GM18498 (cell line): ENCODE measurements around the gene ZDHHC17.
A peak's percentile ranks its signal among the peaks of the same experiment; 100 is the strongest.
"Not testable (repeated sequence)": the region's sequence is repeated elsewhere in the genome, so short reads cannot be mapped to it uniquely, and the experiment has no call there.

ENCODE experiments used
- ATAC-seq: cut with Tn5 transposase; IDR thresholded peaks from one replicate; pipeline ENCODE4 v1.9.1; 2021; ENCODE audit warnings: mild to moderate bottlenecking, moderate library complexity; ENCODE audit not compliant: unreplicated experiment

The ZDHHC17 gene, protein sequence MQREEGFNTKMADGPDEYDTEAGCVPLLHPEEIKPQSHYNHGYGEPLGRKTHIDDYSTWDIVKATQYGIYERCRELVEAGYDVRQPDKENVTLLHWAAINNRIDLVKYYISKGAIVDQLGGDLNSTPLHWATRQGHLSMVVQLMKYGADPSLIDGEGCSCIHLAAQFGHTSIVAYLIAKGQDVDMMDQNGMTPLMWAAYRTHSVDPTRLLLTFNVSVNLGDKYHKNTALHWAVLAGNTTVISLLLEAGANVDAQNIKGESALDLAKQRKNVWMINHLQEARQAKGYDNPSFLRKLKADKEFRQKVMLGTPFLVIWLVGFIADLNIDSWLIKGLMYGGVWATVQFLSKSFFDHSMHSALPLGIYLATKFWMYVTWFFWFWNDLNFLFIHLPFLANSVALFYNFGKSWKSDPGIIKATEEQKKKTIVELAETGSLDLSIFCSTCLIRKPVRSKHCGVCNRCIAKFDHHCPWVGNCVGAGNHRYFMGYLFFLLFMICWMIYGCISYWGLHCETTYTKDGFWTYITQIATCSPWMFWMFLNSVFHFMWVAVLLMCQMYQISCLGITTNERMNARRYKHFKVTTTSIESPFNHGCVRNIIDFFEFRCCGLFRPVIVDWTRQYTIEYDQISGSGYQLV

DNA sequence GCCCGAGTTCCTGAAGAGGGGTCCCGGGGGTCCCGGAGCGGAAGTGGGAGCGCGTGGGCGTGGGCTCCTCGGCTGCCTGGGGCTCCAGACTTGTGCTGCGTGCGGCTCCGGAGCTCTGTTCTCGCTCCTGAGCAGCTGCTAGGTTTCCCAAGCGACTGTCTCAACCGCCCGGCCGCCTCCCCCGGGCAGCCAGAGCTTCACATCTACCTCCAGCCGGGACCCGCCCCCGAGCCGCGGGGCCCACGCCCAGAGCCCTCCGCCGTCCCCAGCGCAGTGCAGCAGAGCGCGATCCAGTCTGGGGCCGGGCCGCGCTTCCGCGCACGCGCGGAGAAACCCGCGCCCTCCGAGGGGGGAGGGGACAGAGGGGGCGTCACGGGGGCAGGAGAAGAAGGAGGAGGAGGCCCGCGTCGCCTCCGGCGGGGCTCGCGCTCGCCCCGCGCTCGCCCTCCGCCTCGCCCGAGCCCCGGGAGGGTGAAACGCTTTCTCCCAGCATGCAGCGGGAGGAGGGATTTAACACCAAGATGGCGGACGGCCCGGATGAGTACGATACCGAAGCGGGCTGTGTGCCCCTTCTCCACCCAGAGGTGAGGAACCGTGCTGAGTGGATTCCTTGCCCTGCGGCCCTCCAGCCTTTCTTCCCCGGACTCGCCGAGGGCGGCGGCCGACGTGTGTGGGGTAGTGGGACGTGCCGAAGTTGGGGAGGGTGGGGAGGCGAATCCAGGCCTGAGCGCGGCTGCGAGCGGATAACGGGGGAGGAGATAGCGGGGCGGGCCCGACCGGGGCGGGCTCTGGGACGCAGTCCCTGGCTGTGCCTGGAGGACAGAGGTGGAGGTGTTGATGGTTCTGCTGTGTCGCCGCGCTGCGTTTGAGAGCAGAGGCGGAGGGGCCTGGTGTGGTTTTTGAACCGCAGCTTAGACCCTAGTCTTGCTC, at the start of gene ZDHHC17:
Gene ZDHHC17, plus strand, starts transcription at position 370 of the 930 bp plus-strand sequence. Its CDS starts 122 bp downstream, at position 492.
- ATAC-seq: peak; percentile 93

DNA sequence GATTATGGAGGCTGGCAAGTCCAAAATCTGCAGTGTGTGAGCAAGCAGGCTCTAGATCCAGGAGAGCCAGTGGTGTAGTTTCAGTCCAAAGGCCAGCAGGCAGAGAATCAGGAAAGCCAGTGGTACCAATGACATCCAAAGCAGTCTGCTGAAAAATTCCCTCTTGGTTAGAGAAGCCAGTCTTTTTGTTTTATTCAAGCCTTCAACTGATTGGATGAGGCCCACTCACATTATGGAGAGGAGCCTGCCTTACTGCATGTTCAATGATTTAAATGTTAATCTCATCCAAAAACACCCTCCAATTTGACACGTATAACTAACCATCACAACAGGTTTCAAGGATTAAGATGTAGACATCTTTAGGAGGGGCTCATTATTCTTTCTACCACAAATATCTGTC, 49.5 kb upstream of the ZDHHC17 start:
- ATAC-seq: no peak

DNA sequence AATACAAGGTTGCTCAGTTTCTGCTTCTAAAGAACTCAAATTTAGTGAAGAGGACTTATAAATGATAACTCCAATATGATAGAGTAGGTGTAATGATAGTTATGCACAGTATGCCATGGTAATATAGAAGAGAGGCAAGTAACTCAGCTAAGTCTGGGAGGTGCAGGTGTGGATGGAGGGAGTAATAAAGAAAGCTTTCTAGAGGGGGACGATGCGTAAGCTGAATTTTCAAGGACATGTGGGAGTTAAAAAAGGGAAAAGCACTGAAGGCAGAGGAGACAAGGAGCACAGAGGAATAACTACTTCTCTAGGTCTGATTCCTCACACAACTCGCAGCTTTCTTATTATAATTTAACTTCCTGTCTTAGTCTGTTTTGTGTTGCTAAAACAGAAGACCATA, 49.1 kb upstream of the ZDHHC17 start:
- no peak for ATAC-seq

DNA sequence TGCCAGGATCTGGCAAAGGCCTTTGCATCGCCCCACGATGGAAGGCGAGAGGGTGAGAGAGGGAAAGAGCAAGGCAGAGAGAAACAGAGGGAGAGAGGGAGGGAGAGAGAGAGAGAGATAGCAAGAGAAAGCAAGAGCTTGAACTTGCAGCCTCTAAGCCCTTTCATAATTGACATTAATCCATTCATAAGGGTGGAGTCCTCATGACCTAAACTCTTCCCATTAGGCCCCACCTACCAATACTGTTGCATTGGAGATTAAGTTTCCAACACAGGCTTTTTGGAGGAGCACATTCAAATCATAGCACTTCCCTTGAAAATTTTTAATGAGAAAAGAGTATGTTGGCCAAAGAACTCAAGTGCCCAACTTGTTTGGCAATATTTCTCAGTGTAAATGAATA, 48.6 kb upstream of the ZDHHC17 start:
- no peak for ATAC-seq

DNA sequence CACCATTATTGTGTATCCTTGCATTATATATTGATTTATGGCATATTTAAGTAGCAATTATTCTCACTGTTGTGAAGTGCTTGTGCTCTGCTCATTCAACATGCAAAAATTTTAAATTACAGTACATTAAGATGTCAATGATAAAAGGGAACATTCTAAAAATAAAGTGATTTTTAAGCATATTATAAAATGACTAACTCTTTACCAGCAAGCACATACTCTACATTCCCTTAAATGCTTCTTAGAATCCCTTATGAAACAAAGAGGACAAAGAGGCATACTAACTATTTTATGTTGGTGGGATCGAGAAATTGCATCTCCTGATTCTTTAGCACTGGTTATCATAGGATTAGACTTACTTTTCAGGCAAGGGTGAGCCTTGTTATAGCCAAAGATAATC, 46.6 kb upstream of the ZDHHC17 start:
- ATAC-seq: no peak

DNA sequence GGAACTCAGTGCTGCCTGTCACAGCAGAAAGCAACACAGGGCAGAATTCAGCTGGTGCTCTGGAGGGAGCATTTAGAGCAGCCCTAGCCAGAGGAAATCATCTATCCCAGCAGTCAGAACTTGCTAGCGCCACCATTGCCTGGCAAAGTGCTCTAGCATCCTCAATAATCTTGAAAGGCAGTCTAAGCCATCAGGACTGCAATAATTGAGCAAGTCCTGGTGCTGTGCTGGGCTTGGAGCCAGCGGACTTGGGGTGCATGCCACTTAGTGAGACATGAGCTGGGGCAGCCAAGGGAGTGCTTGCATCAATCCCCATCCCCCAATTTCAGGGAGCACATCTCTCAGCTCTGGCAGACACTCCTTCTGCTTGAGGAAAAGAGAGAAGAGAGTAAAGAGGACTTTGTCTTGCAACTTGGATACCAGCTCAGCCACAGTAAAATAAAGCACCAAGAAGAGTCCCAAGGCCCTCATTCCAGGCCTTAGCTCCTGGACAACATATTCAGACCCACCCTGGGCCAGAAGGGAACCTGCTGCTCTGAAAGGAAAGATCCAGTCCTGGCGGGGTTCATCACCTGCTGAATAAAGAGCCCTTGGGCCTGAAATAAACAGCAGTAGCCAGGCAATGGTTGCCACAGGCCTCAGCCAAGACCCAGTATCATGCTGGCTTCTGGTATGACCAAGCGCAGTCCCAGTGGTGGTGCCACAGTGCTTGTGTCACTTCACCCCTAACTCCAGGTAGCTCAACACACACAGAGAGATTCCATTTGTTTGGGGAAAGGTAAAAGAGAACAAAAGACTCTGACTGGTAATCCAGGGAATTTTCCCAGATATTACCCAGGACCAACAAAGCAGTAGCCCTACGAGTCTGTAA, 44.5 kb upstream of the ZDHHC17 start:
- no peak for ATAC-seq

DNA sequence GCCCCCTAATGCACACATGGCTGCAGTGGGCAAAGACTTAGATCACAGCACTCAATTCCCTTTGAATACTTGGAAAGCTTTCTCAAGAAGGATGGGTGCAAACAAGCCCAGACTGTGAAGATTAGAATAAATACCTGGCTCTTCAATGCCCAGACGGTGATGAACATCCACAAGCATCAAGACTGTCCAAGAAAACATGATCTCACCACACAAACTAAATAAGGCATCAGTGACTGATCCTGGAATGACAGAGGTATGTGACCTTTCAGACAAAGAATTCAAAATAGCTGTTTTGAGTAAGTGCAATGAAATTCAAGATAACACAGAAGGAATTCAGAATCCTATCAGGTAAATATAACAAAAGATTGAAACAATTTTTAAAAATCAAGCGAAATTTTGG, 43.8 kb upstream of the ZDHHC17 start:
- ATAC-seq: no peak

DNA sequence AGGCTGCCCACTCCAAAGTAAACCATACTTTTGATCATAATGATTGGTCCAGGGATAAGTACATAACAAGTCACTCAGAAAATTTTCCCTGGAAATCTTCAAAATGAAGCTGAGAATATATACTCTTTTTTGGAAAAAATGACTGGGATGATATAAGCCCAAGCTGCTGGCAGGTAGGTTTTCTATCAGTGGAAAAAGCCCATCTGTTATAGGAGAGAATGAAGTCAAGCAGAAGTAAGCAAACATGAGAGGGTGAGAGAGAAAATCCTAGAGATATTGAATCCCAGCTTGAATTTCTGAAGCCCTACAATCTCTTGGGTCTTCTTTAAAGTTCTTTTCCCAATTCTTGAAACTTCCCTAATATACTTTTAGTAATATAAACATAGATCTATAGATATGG, 37.3 kb upstream of the ZDHHC17 start:
- ATAC-seq: no peak

DNA sequence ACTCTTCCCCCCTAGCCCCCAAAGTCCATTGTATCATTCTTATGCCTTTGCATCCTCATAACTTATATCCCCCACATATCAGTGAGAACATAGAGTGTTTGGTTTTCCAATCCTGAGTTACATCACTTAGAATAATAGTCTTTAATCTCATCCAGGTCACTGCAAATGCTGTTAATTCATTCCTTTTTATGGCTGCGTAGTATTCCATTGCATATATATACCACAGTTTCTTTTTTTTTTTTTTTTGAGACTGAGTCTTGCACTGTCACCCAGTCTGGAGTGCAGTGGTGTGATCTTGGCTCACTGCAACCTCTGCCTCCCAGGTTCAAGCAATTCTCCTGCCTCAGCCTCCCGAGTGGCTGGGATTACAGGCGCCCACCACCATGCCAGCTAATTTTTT, 31.7 kb upstream of the ZDHHC17 start:
- not testable (repeated sequence) for ATAC-seq

DNA sequence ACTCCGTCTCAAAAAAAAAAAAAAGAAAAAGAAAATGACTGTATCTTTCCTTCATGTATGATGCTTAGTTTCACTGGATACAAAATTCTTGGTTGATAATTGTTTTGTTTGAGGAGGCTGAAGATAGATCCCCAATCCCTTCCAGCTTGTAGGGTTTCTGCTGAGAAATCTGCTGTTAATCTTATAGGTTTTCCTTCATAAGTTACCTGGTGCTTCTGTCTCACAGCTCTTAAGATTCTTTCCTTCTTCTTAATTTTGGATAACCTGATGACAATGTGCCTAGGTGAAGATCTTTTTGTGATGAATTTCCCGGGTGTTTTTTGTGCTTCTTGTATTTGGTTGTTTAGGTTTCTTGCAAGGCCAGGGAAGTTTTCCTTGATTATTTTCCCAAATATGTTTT, 26.2 kb upstream of the ZDHHC17 start:
- not testable (repeated sequence) for ATAC-seq

DNA sequence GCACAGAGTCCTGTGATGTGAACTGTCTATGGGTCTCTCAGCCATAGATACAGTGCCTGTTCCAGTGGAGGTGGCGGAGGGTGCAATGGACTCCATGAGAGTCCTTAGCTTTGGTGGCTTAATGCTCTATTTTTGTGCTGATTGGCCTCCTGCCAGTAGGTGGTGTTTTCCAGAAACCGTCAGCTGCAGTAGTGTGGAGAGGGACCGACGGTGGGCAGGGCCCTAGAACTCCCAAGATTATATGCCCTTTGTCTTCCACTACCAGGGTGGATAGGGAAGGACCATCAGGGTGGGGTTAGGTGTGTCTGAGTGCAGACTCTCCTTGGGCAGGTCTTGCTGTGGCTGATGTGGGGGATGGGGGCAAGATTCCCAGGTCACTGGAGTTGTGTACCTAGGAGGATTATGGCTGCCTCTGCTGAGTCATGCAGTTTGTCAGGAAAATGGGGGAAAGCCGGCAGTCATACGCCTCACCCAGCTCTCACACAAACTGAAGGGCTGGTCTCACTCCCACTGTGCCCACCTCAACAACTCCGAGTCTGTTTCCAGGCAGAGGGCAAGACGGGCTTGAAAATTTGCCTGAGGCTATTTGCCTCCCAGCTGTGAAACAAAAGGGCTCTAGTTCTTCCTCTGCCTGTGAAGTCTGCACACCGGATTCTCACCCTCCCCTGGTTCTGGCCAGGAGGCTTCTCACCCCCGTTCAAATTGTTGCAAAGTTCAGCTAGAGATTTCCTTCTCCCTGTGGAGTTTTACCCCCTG, 24.9 kb upstream of the ZDHHC17 start:
- no peak for ATAC-seq

DNA sequence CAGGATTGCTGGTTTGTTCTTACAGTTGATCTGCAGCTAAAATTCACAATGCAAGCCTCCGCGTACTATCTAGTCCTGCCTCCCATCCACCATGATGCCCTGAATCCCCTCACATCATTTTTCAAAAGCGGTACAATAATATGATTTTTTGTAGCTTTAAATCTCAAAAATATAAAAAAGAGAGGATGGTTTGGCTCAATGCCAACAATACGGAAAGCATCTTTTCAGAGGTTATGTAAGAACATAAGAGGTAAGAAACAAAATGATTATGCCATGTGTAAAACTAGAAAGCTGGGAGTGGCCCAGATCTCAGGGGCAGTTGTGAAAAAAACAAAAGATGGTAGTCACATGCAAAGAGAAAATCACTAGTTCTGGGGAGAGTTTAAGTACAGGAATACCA, 24.0 kb upstream of the ZDHHC17 start:
- no peak for ATAC-seq

DNA sequence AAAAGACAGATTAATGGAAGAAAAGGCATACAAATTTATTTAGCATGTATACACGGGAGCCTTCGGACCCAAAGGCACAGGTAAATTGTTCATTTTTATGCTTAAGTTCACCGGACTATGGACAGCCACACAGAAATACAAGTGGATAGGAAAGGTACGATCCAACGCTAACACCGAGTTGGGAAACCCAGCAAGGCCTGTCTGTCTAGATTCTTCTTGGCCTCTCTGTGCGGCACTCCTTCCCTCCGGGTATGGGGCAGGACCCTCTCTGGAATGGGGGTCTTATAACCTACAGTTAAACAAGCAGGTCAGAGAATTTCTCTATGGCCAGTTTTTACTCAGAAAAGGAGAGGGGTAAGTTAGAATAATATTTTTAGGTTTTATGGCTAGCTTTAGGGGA, 23.4 kb upstream of the ZDHHC17 start:
- ATAC-seq: no peak

DNA sequence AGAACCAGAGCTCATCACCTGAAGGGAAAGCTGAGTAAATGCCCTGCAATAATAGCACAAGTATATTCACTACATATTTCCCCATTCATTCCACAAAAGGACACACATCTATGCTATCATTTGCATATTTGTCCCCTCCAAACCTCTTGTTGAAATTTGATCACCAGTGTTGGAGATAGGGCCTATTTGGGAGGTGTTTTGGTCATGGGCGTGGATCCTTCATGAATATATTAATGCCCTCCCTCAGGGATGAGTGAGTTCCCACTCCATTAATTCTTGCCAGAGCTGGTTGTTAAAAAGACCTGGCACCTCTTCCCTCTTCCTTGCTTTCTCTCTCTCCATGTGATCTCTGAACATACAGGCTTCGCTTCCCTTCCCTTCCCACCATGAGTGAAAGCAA, 18.6 kb upstream of the ZDHHC17 start:
- ATAC-seq: no peak

DNA sequence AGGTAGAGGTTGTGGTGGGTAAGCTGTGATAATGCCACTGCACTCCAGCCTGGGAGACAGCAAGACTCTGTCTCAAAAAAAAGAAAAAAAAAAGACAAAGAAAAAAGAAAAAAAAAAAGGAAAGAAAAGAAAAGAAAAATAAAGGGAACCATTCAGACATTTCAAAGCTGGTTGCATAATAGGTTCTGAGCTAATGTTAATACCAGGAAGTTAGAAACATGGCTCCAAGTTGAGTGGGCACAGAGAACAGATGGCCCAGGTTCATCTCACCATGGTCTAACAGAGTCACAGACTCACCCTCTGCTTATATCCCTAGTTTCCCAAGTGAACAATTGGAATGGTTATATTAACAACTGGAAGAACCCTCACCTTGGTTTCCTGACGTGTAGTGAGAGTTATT, 17.4 kb upstream of the ZDHHC17 start:
- no peak for ATAC-seq

DNA sequence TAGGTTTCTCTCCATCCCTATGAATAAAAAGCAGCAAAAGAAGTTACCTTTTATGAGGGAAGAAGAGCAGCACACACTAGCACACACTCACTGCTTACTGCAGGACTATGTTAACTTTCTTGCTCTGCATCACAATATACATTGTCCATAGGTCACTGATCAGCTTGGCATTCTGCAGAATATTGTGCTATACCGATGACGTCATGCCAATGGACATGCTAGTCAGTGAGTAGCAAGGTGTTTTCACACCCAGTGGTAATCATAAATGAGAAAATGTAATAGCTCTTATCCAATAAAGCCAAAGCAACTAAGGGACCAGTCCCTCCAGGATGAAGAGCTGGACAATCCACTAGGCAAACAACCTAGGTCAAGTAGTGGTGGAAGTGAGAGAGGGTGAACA, 16.7 kb upstream of the ZDHHC17 start:
- no peak for ATAC-seq

DNA sequence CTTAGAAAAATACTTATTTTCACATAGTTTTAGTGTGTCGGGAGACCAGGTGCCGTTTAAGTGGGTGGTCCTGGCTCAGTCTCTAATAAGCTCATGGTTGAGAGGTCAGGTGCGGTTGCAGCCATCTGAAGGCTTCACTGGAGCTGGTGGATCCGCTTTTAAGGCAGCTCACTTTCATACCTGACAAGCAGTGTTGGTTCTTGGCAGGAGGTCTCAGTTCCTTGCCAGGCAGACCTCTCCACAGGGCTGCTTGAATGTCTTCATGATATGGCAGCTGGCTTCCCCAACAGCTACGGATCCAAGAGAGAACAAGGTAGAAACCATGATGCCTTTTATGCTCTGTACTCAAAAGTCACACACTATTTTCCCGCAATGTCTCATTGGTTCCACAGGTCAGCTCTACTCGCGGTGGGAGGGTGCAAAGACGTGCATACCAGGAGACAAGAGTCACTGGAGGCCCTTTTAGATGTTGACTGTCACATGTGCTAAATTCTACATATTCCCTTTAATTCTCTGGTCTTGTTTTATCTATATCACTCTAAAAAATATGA, 8.0 kb upstream of the ZDHHC17 start:
- no peak for ATAC-seq

DNA sequence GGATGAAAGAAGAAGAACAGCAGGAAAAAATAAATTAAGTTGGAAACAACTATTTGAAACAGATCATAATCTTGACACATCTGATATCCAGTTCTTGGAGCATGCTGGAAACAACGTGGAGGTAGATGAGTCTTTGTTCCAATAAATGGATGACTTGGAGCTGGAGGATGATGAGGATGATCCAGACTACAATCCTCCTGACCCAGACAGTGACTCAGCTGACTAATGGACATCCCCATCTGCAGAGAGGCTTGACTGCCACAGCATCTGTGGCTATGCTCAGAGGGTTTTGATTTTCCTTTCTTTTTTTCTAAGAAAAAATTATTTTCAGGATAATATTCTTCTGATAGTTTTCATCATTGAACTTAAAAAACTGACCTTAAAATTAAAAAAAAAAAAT, 6.2 kb upstream of the ZDHHC17 start:
- ATAC-seq: no peak

DNA sequence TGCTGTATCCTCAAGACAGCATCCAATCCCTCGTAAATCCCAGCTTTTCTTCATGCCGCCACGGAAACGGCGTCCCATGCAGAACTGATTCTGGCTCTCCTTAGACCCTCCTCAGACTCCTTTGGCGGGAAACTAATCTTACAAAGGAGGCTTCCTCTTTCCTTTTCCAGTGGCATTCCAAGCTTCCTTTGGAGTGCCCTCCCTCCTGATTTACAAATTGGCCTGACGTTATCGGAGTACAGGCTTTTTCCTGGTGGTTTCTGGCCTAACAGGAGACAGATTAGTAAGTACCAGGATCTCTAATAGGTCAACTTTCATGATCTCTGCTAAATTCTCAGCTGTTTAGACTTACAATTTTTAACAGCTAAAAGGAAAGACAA, 1.3 kb upstream of the ZDHHC17 start:
- ATAC-seq: no peak

DNA sequence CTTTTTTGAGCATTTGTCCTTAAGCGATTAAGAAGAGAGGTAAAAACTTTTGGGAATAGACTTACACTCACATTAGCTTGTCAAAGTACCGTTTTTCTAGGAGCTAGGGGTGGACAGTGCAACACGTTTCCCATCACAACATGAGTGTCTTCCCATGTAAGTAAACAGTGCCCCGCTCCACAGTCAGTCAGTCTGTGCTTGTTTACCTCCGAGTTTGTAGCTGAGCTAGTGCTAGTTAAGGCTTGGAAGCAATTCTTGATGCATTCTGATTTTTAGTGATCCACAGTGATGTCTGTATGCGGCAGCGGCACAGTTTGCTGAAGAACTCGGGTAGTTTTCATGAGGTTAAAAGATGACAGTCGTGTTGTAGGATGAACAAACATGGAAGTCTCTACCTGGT, 941 bp downstream of the ZDHHC17 start:
- no peak for ATAC-seq
